H9 (cell line): Measurements from ENCODE around the gene MACROH2A1. TPM values are rescaled to one million over a fixed set of nuclear protein-coding genes. Genes with fewer than 3 reads are reported as not detected.

ENCODE experiments used
- DNase-seq: peaks from one replicate; pipeline ENCODE4 v3.0.0-alpha.2; 2017
- H2AFZ ChIP-seq: one replicate; pipeline ENCODE4 v1.6.1; 2013; ENCODE audit warnings: mild to moderate bottlenecking, low read length, control low read depth, moderate library complexity
- H2AK5ac ChIP-seq: 2 replicates; pipeline ENCODE4 v1.6.1; 2013; ENCODE audit warnings: low read length, control low read depth, mixed read lengths; ENCODE audit not compliant: insufficient read length
- H2BK120ac ChIP-seq: one replicate; pipeline ENCODE4 v1.6.1; 2013; ENCODE audit warnings: low read depth, mild to moderate bottlenecking, low read length, control low read depth, inconsistent platforms; ENCODE audit not compliant: poor library complexity, severe bottlenecking
- H2BK12ac ChIP-seq: 2 replicates; pipeline ENCODE4 v1.6.1; 2013; ENCODE audit warnings: low read length, control low read depth, mixed read lengths, low read depth; ENCODE audit not compliant: insufficient read length
- H2BK15ac ChIP-seq: 2 replicates; pipeline ENCODE4 v1.6.1; 2013; ENCODE audit warnings: low read depth, low read length, control low read depth
- H2BK20ac ChIP-seq: one replicate; pipeline ENCODE4 v1.6.1; 2013; ENCODE audit warnings: low read depth, mild to moderate bottlenecking, low read length, control low read depth, inconsistent platforms; ENCODE audit not compliant: poor library complexity, severe bottlenecking
- H2BK5ac ChIP-seq: 2 replicates; pipeline ENCODE4 v1.6.1; 2013; ENCODE audit warnings: low read length, control low read depth, mixed read lengths; ENCODE audit not compliant: insufficient read length
- H3K14ac ChIP-seq: 2 replicates; pipeline ENCODE4 v1.6.1; 2013; ENCODE audit warnings: low read length, control low read depth; ENCODE audit not compliant: insufficient read depth
- H3K18ac ChIP-seq: 2 replicates; pipeline ENCODE4 v1.6.1; 2013; ENCODE audit warnings: low read depth, mild to moderate bottlenecking, mixed read lengths, low read length, control low read depth; ENCODE audit not compliant: insufficient read length
- H3K23ac ChIP-seq: 2 replicates; pipeline ENCODE4 v1.6.1; 2013; ENCODE audit warnings: low read length, control low read depth, mixed read lengths, low read depth; ENCODE audit not compliant: insufficient read length
- H3K23me2 ChIP-seq: 2 replicates; pipeline ENCODE4 v1.6.1; 2013; ENCODE audit warnings: low read depth, mild to moderate bottlenecking, mixed read lengths, low read length, control low read depth; ENCODE audit not compliant: insufficient read length, poor library complexity, severe bottlenecking
- H3K27ac ChIP-seq: 2 replicates; pipeline ENCODE4 v1.5.1; 2013; ENCODE audit warnings: low read length, control low read depth, mixed read lengths, low read depth; ENCODE audit not compliant: insufficient read length
- H3K27me3 ChIP-seq: 2 replicates; pipeline ENCODE4 v1.6.1; 2013; ENCODE audit warnings: low read length, control low read depth, inconsistent platforms; ENCODE audit not compliant: insufficient read depth
- H3K4ac ChIP-seq: 2 replicates; pipeline ENCODE4 v1.6.1; 2013; ENCODE audit warnings: low read depth, mild to moderate bottlenecking, control low read depth, inconsistent platforms, low read length, moderate library complexity
- H3K4me1 ChIP-seq: 2 replicates; pipeline ENCODE4 v1.6.1; 2013; ENCODE audit warnings: low read length, control low read depth, inconsistent platforms; ENCODE audit not compliant: insufficient read depth
- H3K4me2 ChIP-seq: 2 replicates; pipeline ENCODE4 v1.6.1; 2013; ENCODE audit warnings: low read length, control low read depth, mixed read lengths; ENCODE audit not compliant: insufficient read length, insufficient read depth
- H3K56ac ChIP-seq: 2 replicates; pipeline ENCODE4 v1.6.1; 2013; ENCODE audit warnings: low read depth, mild to moderate bottlenecking, mixed read lengths, low read length, control low read depth; ENCODE audit not compliant: insufficient read length
- H3K79me1 ChIP-seq: 2 replicates; pipeline ENCODE4 v1.6.1; 2013; ENCODE audit warnings: low read depth, mild to moderate bottlenecking, moderate library complexity, low read length, control low read depth, inconsistent platforms; ENCODE audit not compliant: insufficient read depth, poor library complexity, severe bottlenecking
- H3K79me2 ChIP-seq: 2 replicates; pipeline ENCODE4 v1.6.1; 2013; ENCODE audit warnings: low read length, control low read depth, inconsistent platforms; ENCODE audit not compliant: insufficient read depth
- H3K9ac ChIP-seq: 2 replicates; pipeline ENCODE4 v1.6.1; 2013; ENCODE audit warnings: low read length, control low read depth, mixed read lengths; ENCODE audit not compliant: insufficient read length; ENCODE audit errors: extremely low read depth
- H3K9me3 ChIP-seq: one replicate; pipeline ENCODE4 v1.6.1; 2013; ENCODE audit warnings: low read depth, low read length, inconsistent platforms; ENCODE audit not compliant: control insufficient read depth
- H3T11ph ChIP-seq: one replicate; pipeline ENCODE4 v1.6.1; 2013; ENCODE audit warnings: mild to moderate bottlenecking, low read length, control low read depth, inconsistent platforms
- H4K20me1 ChIP-seq: one replicate; pipeline ENCODE4 v1.6.1; 2013; ENCODE audit not compliant: control insufficient read depth, insufficient read length, insufficient read depth
- H4K5ac ChIP-seq: 2 replicates; pipeline ENCODE4 v1.6.1; 2013; ENCODE audit warnings: low read depth, mild to moderate bottlenecking, mixed read lengths, low read length, control low read depth; ENCODE audit not compliant: insufficient read length
- H4K8ac ChIP-seq: replicated peaks from 2 replicates; pipeline ENCODE4 v1.6.1; 2013; ENCODE audit warnings: low read length, control low read depth, mixed read lengths, low read depth; ENCODE audit not compliant: insufficient read length
- H4K91ac ChIP-seq: 2 replicates; pipeline ENCODE4 v1.6.1; 2013; ENCODE audit warnings: low read depth, mild to moderate bottlenecking, moderate library complexity, mixed read lengths, low read length, control low read depth; ENCODE audit not compliant: insufficient read length
- H3K27ac Mint-ChIP-seq, 3 experiments: 2 replicates in 2 of 3; 3 replicates in 1 of 3; pipeline ENCODE4 v1.8.0; 2020 to 2021; ENCODE audit warnings: mixed read lengths in 3 of 3, mild to moderate bottlenecking in 1 of 3, moderate library complexity in 1 of 3
- H3K27me3 Mint-ChIP-seq: 2 replicates; pipeline ENCODE4 v1.8.0; 2021; ENCODE audit warnings: low read depth, mild to moderate bottlenecking, moderate library complexity, mixed read lengths
- H3K36me3 Mint-ChIP-seq, 3 experiments: 2 replicates in 2 of 3; 3 replicates in 1 of 3; pipeline ENCODE4 v1.8.0; 2020 to 2021; ENCODE audit warnings: low read depth in 3 of 3, mixed read lengths in 3 of 3; ENCODE audit not compliant: insufficient read depth in 1 of 3
- H3K4me1 Mint-ChIP-seq, 2 experiments: 2 replicates each; pipeline ENCODE4 v1.8.0; 2020; ENCODE audit warnings: mixed read lengths in 2 of 2
- H3K4me3 Mint-ChIP-seq, 2 experiments: 2 replicates in 1 of 2; 3 replicates in 1 of 2; pipeline ENCODE4 v1.8.0; 2020 to 2021; ENCODE audit warnings: mild to moderate bottlenecking in 2 of 2, mixed read lengths in 2 of 2, moderate library complexity in 1 of 2
- H3K9me3 Mint-ChIP-seq, 2 experiments: 2 replicates in 1 of 2; 3 replicates in 1 of 2; pipeline ENCODE4 v1.8.0; 2020; ENCODE audit warnings: mild to moderate bottlenecking in 2 of 2, mixed read lengths in 2 of 2, moderate library complexity in 1 of 2
- CTCF ChIP-seq: fragments of 200-600 bp; sonication (generic); conservative IDR thresholded peaks from 3 replicates; pipeline ENCODE4 v1.8.0; 2021; ENCODE audit warnings: antibody characterized with exemption, mild to moderate bottlenecking
- WGBS: extraction: QIAGEN DNeasy Blood & Tissue Kit; methylation state at CpG from one replicate; pipeline ENCODE4 v1.1.7; 2013; ENCODE audit warnings: missing lambda C conversion rate, low lambda C conversion rate, mixed read lengths; ENCODE audit not compliant: insufficient read length; ENCODE audit errors: extremely low coverage; 5-methylcytosine and 5-hydroxymethylcytosine counted together
- total RNA-seq: library from RNA; stranded (reverse); gene quantifications from 2 replicates; pipeline ENCODE4 v1.2.1, GENCODE V29; 2021

The MACROH2A1 gene
- total RNA-seq, 1 experiment from 2014 or later, result 111 TPM

DNA sequence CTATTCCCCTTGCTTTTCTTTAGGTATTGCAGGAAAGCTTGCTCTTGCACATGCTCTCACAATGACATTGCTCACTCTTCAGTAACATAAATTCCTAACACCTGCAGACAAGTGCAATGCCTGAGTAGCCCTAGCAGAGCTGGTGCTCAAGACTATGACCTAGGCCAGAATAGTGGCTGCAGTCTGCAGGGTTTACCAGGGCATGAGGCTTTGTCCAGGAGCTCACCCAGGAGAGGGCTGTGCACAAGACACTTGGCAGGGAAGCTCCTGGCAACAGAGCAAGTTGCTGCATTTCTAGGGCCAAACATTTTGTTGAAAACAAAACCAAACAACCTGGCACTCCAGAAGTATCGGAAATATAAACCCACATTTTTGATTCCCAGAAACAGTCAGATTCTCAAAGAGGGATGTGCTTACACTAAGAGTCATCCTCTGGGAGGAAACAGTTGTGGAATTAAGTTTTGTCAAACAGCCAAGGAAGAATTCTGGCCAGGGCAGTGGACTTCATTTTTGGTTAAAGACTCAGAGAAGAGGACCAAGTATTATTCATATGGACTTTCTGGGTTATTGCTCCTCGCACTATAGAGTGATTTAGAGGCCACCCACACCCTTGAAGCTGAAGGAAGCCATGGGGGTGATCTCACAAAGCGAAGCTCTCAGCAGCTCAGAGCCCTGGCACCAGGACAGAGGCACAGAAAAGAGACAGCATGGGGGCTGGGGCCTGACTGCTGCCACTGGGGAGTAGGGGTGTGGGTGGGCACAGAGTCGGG lies 44.9 kb downstream of the MACROH2A1 start:
- no peaks in the 10 kb centered on the region for H3K4me1 ChIP-seq
- H4K20me1 ChIP-seq, result no peaks in the 10 kb centered on the region
- no peak overlapping the region for H3K4ac ChIP-seq
- DNase-seq, result no peak
- H3K56ac ChIP-seq, result no peak overlapping the region
- no peak overlapping the region for H3K14ac ChIP-seq
- H3T11ph ChIP-seq, result no peak overlapping the region
- H3K27me3 Mint-ChIP-seq, result no peaks in the 10 kb centered on the region
- H3K4me1 Mint-ChIP-seq, result no peaks in the 10 kb centered on the region
- H4K91ac ChIP-seq, result no peak overlapping the region
- no peaks in the 10 kb centered on the region for H3K9me3 ChIP-seq
- TF ChIP-seq CTCF, result no peak
- H4K5ac ChIP-seq, result no peak overlapping the region
- H2AK5ac ChIP-seq, result no peak overlapping the region
- no peak overlapping the region for H2BK20ac ChIP-seq
- H2AFZ ChIP-seq, result no peak overlapping the region
- H3K18ac ChIP-seq, result no peak overlapping the region
- no peak overlapping the region for H4K8ac ChIP-seq
- H3K23me2 ChIP-seq, result no peaks in the 10 kb centered on the region
- peak overlapping the region in 1 of 3 experiments; percentile 85; a peak in 1 of 7 replicates for H3K27ac Mint-ChIP-seq
- H2BK5ac ChIP-seq, result no peak overlapping the region
- H3K9me3 Mint-ChIP-seq, result no peaks in the 10 kb centered on the region
- H3K36me3 Mint-ChIP-seq, result peaks cover 4 to 33% (median 12%) of the 10 kb centered on the region in 3 experiments; a peak in 5 of 7 replicates
- H3K27ac ChIP-seq, result no peak overlapping the region
- no peak overlapping the region for H3K9ac ChIP-seq
- H2BK15ac ChIP-seq, result no peak overlapping the region
- no peak overlapping the region for H3K23ac ChIP-seq
- no peak overlapping the region for H2BK120ac ChIP-seq
- H3K79me1 ChIP-seq, result no peaks in the 10 kb centered on the region
- no peaks in the 10 kb centered on the region for H3K27me3 ChIP-seq
- no peak overlapping the region for H3K4me3 Mint-ChIP-seq
- H3K79me2 ChIP-seq, result no peaks in the 10 kb centered on the region
- no peak overlapping the region for H2BK12ac ChIP-seq
- H3K4me2 ChIP-seq, result no peak overlapping the region
- WGBS, result no CpG with 5 or more reads among the region's 4 CpGs
